HUES48 (cell line): ENCODE results near the gene EYS.

Experiments
- H3K27ac ChIP-seq: one replicate; pipeline ENCODE4 v1.7.0; 2013; ENCODE audit warnings: low read depth, low read length, inconsistent platforms
- H3K27me3 ChIP-seq: 2 replicates; pipeline ENCODE4 v1.6.1; 2013; ENCODE audit warnings: mild to moderate bottlenecking, low read length; ENCODE audit not compliant: control insufficient read depth, insufficient read depth
- H3K36me3 ChIP-seq: 2 replicates; pipeline ENCODE4 v1.6.1; 2013; ENCODE audit warnings: low read length; ENCODE audit not compliant: control insufficient read depth, insufficient read depth
- H3K4me1 ChIP-seq: 2 replicates; pipeline ENCODE4 v1.6.1; 2013; ENCODE audit warnings: mild to moderate bottlenecking, low read length; ENCODE audit not compliant: control insufficient read depth, insufficient read depth
- H3K4me3 ChIP-seq: 2 replicates; pipeline ENCODE4 v1.5.1; 2013; ENCODE audit warnings: mild to moderate bottlenecking, low read depth, low read length
- H3K9ac ChIP-seq: 2 replicates; pipeline ENCODE4 v1.6.1; 2013; ENCODE audit warnings: mild to moderate bottlenecking, low read depth, low read length, moderate library complexity
- H3K9me3 ChIP-seq: 2 replicates; pipeline ENCODE4 v1.6.1; 2013; ENCODE audit warnings: low read length; ENCODE audit not compliant: control insufficient read depth, insufficient read depth

EYS gene

GRCh38 chr6:64872633-64873032, 834.4 kb downstream of the EYS start:
- Histone ChIP-seq H3K36me3 (no peaks in the 10 kb centered on the region), H3K4me1 (no peaks in the 10 kb centered on the region), H3K4me3 (no peak overlapping the region), H3K27me3 (no peaks in the 10 kb centered on the region), H3K27ac (no peak overlapping the region), H3K9me3 (no peaks in the 10 kb centered on the region), H3K9ac (no peak overlapping the region)

- no peak overlapping the region for H3K4me3 ChIP-seq
These were observed 845.9 kb downstream of the EYS start for GRCh38 chr6:64861039-64861651.

GRCh38 chr6:64860203-64860602, 846.8 kb downstream of the EYS start:
- Histone ChIP-seq H3K9ac (no peak overlapping the region), H3K36me3 (no peaks in the 10 kb centered on the region), H3K4me1 (no peaks in the 10 kb centered on the region), H3K27me3 (no peaks in the 10 kb centered on the region), H3K27ac (no peak overlapping the region), H3K4me3 (no peak overlapping the region), H3K9me3 (no peaks in the 10 kb centered on the region)

More at GRCh38 chr6:64861039-64861651, 845.9 kb downstream of the EYS start:
- H3K9me3 ChIP-seq, result no peaks in the 10 kb centered on the region
- no peak overlapping the region for H3K9ac ChIP-seq
- no peaks in the 10 kb centered on the region for H3K27me3 ChIP-seq
- H3K36me3 ChIP-seq, result no peaks in the 10 kb centered on the region
- no peaks in the 10 kb centered on the region for H3K4me1 ChIP-seq
- H3K27ac ChIP-seq, result no peak overlapping the region

GRCh38 chr6:64850121-64850520, 856.9 kb downstream of the EYS start:
- Histone ChIP-seq H3K27me3 (no peaks in the 10 kb centered on the region), H3K36me3 (no peaks in the 10 kb centered on the region), H3K9me3 (no peaks in the 10 kb centered on the region; the same call in 1 of the 2 replicates), H3K27ac (no peak overlapping the region), H3K4me1 (no peaks in the 10 kb centered on the region), H3K9ac (no peak overlapping the region), H3K4me3 (no peak overlapping the region)

GRCh38 chr6:64848467-64848866, 858.6 kb downstream of the EYS start:
- Histone ChIP-seq H3K27me3 (no peaks in the 10 kb centered on the region), H3K9me3 (no peaks in the 10 kb centered on the region; the same call in 1 of the 2 replicates), H3K36me3 (no peaks in the 10 kb centered on the region), H3K27ac (no peak overlapping the region), H3K4me1 (no peaks in the 10 kb centered on the region), H3K4me3 (no peak overlapping the region), H3K9ac (no peak overlapping the region)

- Histone ChIP-seq H3K9me3 (no peaks in the 10 kb centered on the region; the same call in 1 of the 2 replicates), H3K4me3 (no peak overlapping the region), H3K4me1 (no peaks in the 10 kb centered on the region), H3K9ac (no peak overlapping the region), H3K27me3 (no peaks in the 10 kb centered on the region), H3K36me3 (no peaks in the 10 kb centered on the region), H3K27ac (no peak overlapping the region)
These were observed 859.6 kb downstream of the EYS start for GRCh38 chr6:64847396-64847795.

- H3K27me3 ChIP-seq, result no peaks in the 10 kb centered on the region
- H3K36me3 ChIP-seq, result no peaks in the 10 kb centered on the region
- no peak overlapping the region for H3K4me3 ChIP-seq
- no peaks in the 10 kb centered on the region for H3K9me3 ChIP-seq
- no peak overlapping the region for H3K27ac ChIP-seq
- H3K4me1 ChIP-seq, result no peaks in the 10 kb centered on the region
- no peak overlapping the region for H3K9ac ChIP-seq
These were observed 868.3 kb downstream of the EYS start for GRCh38 chr6:64838726-64839125.

GRCh38 chr6:64831680-64832079, 875.3 kb downstream of the EYS start:
- no peaks in the 10 kb centered on the region for H3K27me3 ChIP-seq
- H3K27ac ChIP-seq, result no peak overlapping the region
- H3K9me3 ChIP-seq, result no peaks in the 10 kb centered on the region
- no peak overlapping the region for H3K4me3 ChIP-seq
- no peak overlapping the region for H3K9ac ChIP-seq
- H3K36me3 ChIP-seq, result no peaks in the 10 kb centered on the region
- H3K4me1 ChIP-seq, result no peaks in the 10 kb centered on the region

GRCh38 chr6:64817525-64817924, 889.5 kb downstream of the EYS start:
- Histone ChIP-seq H3K4me1 (no peaks in the 10 kb centered on the region), H3K9ac (no peak overlapping the region), H3K27ac (no peak overlapping the region), H3K9me3 (no peaks in the 10 kb centered on the region), H3K27me3 (no peaks in the 10 kb centered on the region), H3K36me3 (no peaks in the 10 kb centered on the region), H3K4me3 (no peak overlapping the region)

GRCh38 chr6:64815718-64816117, 891.3 kb downstream of the EYS start:
- Histone ChIP-seq H3K4me3 (no peak overlapping the region), H3K27me3 (no peaks in the 10 kb centered on the region), H3K9me3 (no peaks in the 10 kb centered on the region), H3K36me3 (no peaks in the 10 kb centered on the region), H3K9ac (no peak overlapping the region), H3K27ac (no peak overlapping the region), H3K4me1 (no peaks in the 10 kb centered on the region)

GRCh38 chr6:64812138-64812537, 894.9 kb downstream of the EYS start:
- H3K4me1 ChIP-seq, result no peaks in the 10 kb centered on the region
- no peaks in the 10 kb centered on the region for H3K9me3 ChIP-seq

More at GRCh38 chr6:64812138-64812537, 894.9 kb downstream of the EYS start:
- Histone ChIP-seq H3K9ac (no peak overlapping the region), H3K4me3 (no peak overlapping the region), H3K36me3 (no peaks in the 10 kb centered on the region), H3K27ac (no peak overlapping the region), H3K27me3 (no peaks in the 10 kb centered on the region)
